Cardiac muscle cell (in vitro differentiated cells and primary cell): ENCODE measurements around the gene TGFB2. TPM values are rescaled to one million over a fixed set of nuclear protein-coding genes. Genes with fewer than 3 reads are reported as not detected.

Experiments used
- DNase-seq, 2 donors: peaks; one replicate each; pipeline versions ENCODE4 v3.0.0 to v3.0.0-alpha.2; 2010 to 2017; ENCODE audit warnings: low read depth in 1 of 2, low spot score in 1 of 2
- H3K27ac ChIP-seq: fragments of 200-600 bp; sonication (generic); 2 replicates; pipeline ENCODE4 v1.5.1; 2016
- H3K27me3 ChIP-seq: fragments of 200-600 bp; sonication (generic); 2 replicates; pipeline ENCODE4 v1.6.0; 2016; ENCODE audit warnings: control low read depth
- H3K36me3 ChIP-seq: fragments of 200-600 bp; sonication (generic); 2 replicates; pipeline ENCODE4 v1.5.1; 2016; ENCODE audit warnings: control low read depth
- H3K4me1 ChIP-seq: fragments of 200-600 bp; sonication (generic); 2 replicates; pipeline ENCODE4 v1.8.1; 2017; ENCODE audit warnings: low read depth, mild to moderate bottlenecking, mixed run types
- H3K4me3 ChIP-seq: fragments of 200-600 bp; sonication (generic); 2 replicates; pipeline ENCODE4 v1.5.1; 2016; ENCODE audit warnings: mild to moderate bottlenecking
- H3K9me3 ChIP-seq: fragments of 200-600 bp; sonication (generic); 2 replicates; pipeline ENCODE4 v1.5.1; 2017; ENCODE audit warnings: low read depth, mild to moderate bottlenecking, control low read depth
- CTCF ChIP-seq: IDR thresholded peaks from 2 replicates; pipeline ENCODE4 v1.5.1; 2012; ENCODE audit warnings: low read depth, mild to moderate bottlenecking, low read length
- polyA plus RNA-seq: library from polyadenylated mRNA; unstranded; fragments of >200 nt; fragmentation: Nextera tagmentation; extraction: Ambion mirVana; gene quantifications from 2 replicates; pipeline ENCODE4 v1.2.1, GENCODE V29; 2016
- total RNA-seq: library from RNA; depleted of rRNA; stranded (reverse); fragments of >200 nt; gene quantifications from 2 replicates; pipeline ENCODE4 v1.2.3, GENCODE V29; 2016

TGFB2 gene
- total and polyA plus RNA-seq, 2 experiments from 2014 or later = 132 to 171 TPM

- no peaks in the 10 kb centered on the region for H3K27me3 ChIP-seq
- no peaks in the 10 kb centered on the region for H3K9me3 ChIP-seq
- H3K4me3 ChIP-seq = no peak overlapping the region
- H3K4me1 ChIP-seq = peaks cover 26% of the 10 kb centered on the region
- no peak for TF ChIP-seq CTCF
- peaks cover 75% of the 10 kb centered on the region for H3K36me3 ChIP-seq
- H3K27ac ChIP-seq = peak overlapping the region; percentile 71
- DNase-seq = no peak
Observed at GRCh38 chr1:218409946-218410510, 64.9 kb downstream of the TGFB2 start.

DNA sequence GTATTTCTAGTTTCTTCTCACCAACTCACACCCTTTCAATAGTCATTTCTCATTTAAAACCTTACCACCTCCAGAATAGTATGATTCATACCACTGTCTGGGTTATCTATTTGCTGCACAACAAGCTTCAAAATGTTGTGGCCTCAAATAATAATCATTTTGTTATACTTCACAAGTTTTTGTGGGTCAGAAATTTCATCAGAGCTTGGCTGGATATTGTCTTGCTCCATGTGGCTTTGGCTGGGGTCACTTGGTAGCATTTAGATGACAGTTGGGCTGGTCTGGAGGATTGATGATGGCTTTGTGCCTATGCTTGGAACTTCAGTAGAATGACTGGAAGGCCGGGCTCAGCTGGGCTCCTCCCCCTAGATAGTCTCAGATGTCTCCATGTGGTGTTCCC, 66.0 kb downstream of the TGFB2 start:
- Histone ChIP-seq H3K27me3 (no peaks in the 10 kb centered on the region), H3K27ac (peak overlapping the region; percentile 53), H3K9me3 (no peaks in the 10 kb centered on the region), H3K36me3 (peaks cover 66% of the 10 kb centered on the region), H3K4me1 (peaks cover 33% of the 10 kb centered on the region), H3K4me3 (no peak overlapping the region)
- no peak for TF ChIP-seq CTCF
- no peak for DNase-seq

DNA sequence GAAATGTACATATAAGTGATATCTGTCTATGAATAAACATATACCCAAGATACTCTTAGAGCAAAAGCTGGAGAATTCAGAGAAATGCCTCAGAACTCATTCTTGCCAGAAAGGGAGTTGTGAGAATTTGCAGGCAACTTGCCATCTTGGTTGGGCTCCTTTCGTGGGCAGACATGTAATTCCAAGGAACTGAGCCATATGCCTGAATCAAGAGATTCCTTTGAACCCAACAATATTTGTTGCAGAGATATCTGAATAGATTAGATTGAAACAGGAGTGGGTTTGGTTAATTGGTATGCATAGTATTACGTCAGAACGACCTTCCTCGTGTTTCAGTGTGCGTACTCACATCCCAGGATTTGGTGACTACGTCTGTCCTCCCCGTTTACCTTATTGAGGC, 67.0 kb downstream of the TGFB2 start:
- peak in 1 of 2 donors; percentile 64 for DNase-seq

DNA sequence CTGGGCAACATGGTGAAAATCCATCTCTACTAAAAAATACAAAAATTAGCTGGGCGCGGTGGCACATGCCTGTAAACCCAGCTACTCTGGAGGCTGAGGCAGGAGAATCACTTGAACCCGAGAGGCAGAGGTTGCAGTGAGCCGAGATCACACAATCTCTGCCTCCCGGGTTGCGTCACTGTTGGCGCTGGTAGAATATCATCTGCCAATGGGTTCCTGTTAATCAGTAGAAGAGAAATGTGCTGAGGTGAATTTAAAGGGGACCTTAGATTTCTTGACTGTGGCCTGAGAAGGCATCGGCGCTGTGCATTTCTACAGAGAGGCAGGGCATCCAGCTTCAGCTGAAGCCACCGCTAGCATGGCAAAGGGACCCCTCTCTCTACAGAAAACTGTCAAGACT, 68.0 kb downstream of the TGFB2 start:
- no peak overlapping the region for H3K4me3 ChIP-seq

More for the DNA sequence above, 67.0 kb downstream of the TGFB2 start:
- no peaks in the 10 kb centered on the region for H3K27me3 ChIP-seq
- peaks cover 36% of the 10 kb centered on the region for H3K4me1 ChIP-seq
- no peaks in the 10 kb centered on the region for H3K9me3 ChIP-seq
- no peak for TF ChIP-seq CTCF
- H3K27ac ChIP-seq = peak overlapping the region; percentile 53
- no peak overlapping the region for H3K4me3 ChIP-seq
- peaks cover 55% of the 10 kb centered on the region for H3K36me3 ChIP-seq

GRCh38 chr1:218414060-218414728, 69.1 kb downstream of the TGFB2 start:
- TF ChIP-seq CTCF = no peak
- peak overlapping the region; percentile 53 for H3K27ac ChIP-seq
- H3K4me1 ChIP-seq = peaks cover 30% of the 10 kb centered on the region
- H3K4me3 ChIP-seq = no peak overlapping the region
- no peaks in the 10 kb centered on the region for H3K27me3 ChIP-seq
- no peaks in the 10 kb centered on the region for H3K9me3 ChIP-seq
- H3K36me3 ChIP-seq = peaks cover 45% of the 10 kb centered on the region
- DNase-seq = no peak

More for the DNA sequence above, 68.0 kb downstream of the TGFB2 start:
- H3K27ac ChIP-seq = peak overlapping the region; percentile 53
- H3K9me3 ChIP-seq = no peaks in the 10 kb centered on the region
- peaks cover 36% of the 10 kb centered on the region for H3K4me1 ChIP-seq
- no peak for DNase-seq
- no peaks in the 10 kb centered on the region for H3K27me3 ChIP-seq
- no peak for TF ChIP-seq CTCF
- peaks cover 47% of the 10 kb centered on the region for H3K36me3 ChIP-seq
